Activated CD8-positive, alpha-beta T cell treated with anti-CD3 and anti-CD28 coated beads for 36 hours (primary cell): ENCODE results near the gene CFAP119. TPM values are rescaled to one million over a fixed set of nuclear protein-coding genes. Genes with fewer than 3 reads are reported as not detected.

Experiments used
- ATAC-seq: fragments of 200-7000 bp; cut with Tn5 transposase; one replicate; pipeline ENCODE4 v1.10.0; 2021; ENCODE audit warnings: mild to moderate bottlenecking, moderate library complexity
- CTCF ChIA-PET: fragments of 350-600 bp; sonication (Branson Sonifier 250); formaldehyde crosslinking; loops from one replicate; lab custom pipeline; 2021; ENCODE audit warnings: antibody characterized with exemption; lab: Charles Lee
- POLR2A ChIA-PET: fragments of 350-600 bp; sonication (Branson Sonifier 250); formaldehyde crosslinking; loops from one replicate; lab custom pipeline; 2021; ENCODE audit warnings: antibody characterized with exemption; lab: Charles Lee
- DNase-seq: peaks from one replicate; pipeline ENCODE4 v3.0.0-alpha.2; 2020
- H3K27ac Mint-ChIP-seq: one replicate; pipeline ENCODE4 v1.8.0; 2021; ENCODE audit warnings: mild to moderate bottlenecking, mixed read lengths
- H3K27me3 Mint-ChIP-seq: one replicate; pipeline ENCODE4 v1.8.0; 2021; ENCODE audit warnings: mixed read lengths
- H3K36me3 Mint-ChIP-seq: one replicate; pipeline ENCODE4 v1.8.0; 2021; ENCODE audit warnings: low read depth, mixed read lengths
- H3K4me1 Mint-ChIP-seq: one replicate; pipeline ENCODE4 v1.8.0; 2021; ENCODE audit warnings: low read depth, mixed read lengths
- H3K4me3 Mint-ChIP-seq: one replicate; pipeline ENCODE4 v1.8.0; 2021; ENCODE audit warnings: mild to moderate bottlenecking, moderate library complexity, mixed read lengths
- H3K9me3 Mint-ChIP-seq: one replicate; pipeline ENCODE4 v1.8.0; 2021; ENCODE audit warnings: mixed read lengths
- intact Hi-C: fragments of 100-400 bp; cut with micrococcal nuclease; formaldehyde crosslinking; loops from one replicate; pipeline ENCODE4 v1.10.0; 2022
- total RNA-seq, 2 experiments: library from RNA; stranded (reverse); gene quantifications; one replicate each; pipeline ENCODE4 v1.2.3, GENCODE V29; 2021
- TF ChIP-seq, protein P1 (sequence below): fragments of 200-600 bp; IDR thresholded peaks from one replicate; pipeline ENCODE4 v1.8.0; 2022; ENCODE audit warnings: antibody characterized with exemption, mild to moderate bottlenecking

Gene CFAP119
- total RNA-seq, 2 experiments from 2014 or later = 3.8 to 3.9 TPM

DNA sequence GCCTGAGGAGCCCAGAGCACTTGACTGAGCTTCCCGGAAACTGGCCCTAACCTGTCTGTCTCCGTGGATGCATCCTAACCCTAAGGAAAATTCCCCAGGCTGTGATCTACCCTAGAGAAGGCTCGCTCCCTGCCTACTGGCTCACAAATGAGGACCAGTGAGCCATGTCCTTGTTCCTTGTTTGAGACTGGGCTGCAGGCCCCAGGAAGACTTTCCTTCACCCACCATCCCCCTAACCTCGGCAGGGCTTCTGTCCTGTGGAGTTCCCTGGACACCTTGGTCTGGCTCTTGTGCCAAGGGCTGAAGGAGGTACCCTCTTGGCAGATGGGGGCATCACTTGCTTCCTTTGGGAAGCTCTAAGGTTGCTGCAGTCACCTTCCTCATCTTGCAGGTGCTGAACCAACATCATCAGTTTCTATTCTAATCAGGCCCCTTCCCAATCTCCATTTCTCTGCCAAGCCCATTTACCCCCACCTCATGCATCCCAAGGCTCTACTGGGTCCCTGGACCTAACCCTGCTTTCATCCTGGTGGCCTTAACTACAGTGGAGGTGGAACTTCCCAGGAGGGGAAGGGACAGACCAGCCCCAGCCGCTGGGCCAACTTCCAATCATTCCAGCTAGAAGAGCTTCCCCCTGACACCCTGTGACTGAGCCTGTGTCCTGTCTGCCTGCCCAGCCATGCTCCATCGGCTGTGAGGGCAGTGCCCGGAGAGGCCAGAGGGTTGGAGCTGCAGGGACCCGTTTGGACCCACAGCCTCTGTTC lies 12.7 kb upstream of the CFAP119 start:
- TF ChIP-seq, protein P1, sequence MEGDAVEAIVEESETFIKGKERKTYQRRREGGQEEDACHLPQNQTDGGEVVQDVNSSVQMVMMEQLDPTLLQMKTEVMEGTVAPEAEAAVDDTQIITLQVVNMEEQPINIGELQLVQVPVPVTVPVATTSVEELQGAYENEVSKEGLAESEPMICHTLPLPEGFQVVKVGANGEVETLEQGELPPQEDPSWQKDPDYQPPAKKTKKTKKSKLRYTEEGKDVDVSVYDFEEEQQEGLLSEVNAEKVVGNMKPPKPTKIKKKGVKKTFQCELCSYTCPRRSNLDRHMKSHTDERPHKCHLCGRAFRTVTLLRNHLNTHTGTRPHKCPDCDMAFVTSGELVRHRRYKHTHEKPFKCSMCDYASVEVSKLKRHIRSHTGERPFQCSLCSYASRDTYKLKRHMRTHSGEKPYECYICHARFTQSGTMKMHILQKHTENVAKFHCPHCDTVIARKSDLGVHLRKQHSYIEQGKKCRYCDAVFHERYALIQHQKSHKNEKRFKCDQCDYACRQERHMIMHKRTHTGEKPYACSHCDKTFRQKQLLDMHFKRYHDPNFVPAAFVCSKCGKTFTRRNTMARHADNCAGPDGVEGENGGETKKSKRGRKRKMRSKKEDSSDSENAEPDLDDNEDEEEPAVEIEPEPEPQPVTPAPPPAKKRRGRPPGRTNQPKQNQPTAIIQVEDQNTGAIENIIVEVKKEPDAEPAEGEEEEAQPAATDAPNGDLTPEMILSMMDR = no peak
- peak overlapping the region; percentile 55 for H3K27ac Mint-ChIP-seq
- intact Hi-C loops = no loop called here
- H3K4me3 Mint-ChIP-seq = peak overlapping the region; percentile 80
- no peaks in the 10 kb centered on the region for H3K9me3 Mint-ChIP-seq
- peaks cover 33% of the 10 kb centered on the region for H3K36me3 Mint-ChIP-seq
- CTCF ChIA-PET = interaction anchor here (0.6 to 1.4 kb wide), 3 partner anchors 40 to 959 kb away, joined by 3 to 5 read pairs (median 3); partner anchors contain the start of gene PAGR1
- ATAC-seq (peak; percentile 6), DNase-seq (no peak)
- POLR2A ChIA-PET = interaction anchor here (0.5 to 3.2 kb wide), 14 partner anchors 10 to 841 kb away, joined by 3 to 23 read pairs (median 4); partner anchors contain the start of genes CFAP119, PHKG2, RNF40 and ZNF629
- no peaks in the 10 kb centered on the region for H3K27me3 Mint-ChIP-seq
- peaks cover 22% of the 10 kb centered on the region for H3K4me1 Mint-ChIP-seq

DNA sequence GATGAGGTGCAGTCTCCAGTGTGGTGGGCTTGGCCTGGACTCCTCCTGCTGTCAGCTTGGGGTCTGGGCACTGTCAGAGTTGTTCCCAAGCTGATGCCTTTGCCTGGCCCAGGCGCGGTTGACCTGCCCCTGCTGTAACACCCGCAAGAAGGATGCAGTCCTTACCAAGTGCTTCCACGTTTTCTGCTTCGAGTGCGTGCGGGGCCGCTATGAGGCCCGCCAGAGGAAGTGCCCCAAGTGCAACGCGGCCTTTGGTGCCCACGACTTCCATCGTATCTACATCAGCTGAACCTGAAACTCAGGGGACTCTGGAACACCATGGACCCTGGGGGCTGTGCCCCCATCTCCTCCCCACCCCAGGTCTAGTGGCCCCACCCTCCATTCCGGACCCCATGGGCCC lies 12.0 kb upstream of the CFAP119 start:
- intact Hi-C loops = no loop called here
- Mint-ChIP-seq H3K27me3 (no peaks in the 10 kb centered on the region), H3K27ac (no peak overlapping the region), H3K4me1 (peaks cover 22% of the 10 kb centered on the region), H3K36me3 (peaks cover 36% of the 10 kb centered on the region), H3K9me3 (no peaks in the 10 kb centered on the region), H3K4me3 (no peak overlapping the region)
- ATAC-seq = no peak
- CTCF ChIA-PET = no interaction called here
- TF ChIP-seq, protein P1 = no peak
- no peak for DNase-seq
- POLR2A ChIA-PET = interaction anchor here (0.8 to 3.2 kb wide), 3 partner anchors 9 to 24 kb away, joined by 3 to 23 read pairs (median 6); partner anchors contain the start of gene RNF40

DNA sequence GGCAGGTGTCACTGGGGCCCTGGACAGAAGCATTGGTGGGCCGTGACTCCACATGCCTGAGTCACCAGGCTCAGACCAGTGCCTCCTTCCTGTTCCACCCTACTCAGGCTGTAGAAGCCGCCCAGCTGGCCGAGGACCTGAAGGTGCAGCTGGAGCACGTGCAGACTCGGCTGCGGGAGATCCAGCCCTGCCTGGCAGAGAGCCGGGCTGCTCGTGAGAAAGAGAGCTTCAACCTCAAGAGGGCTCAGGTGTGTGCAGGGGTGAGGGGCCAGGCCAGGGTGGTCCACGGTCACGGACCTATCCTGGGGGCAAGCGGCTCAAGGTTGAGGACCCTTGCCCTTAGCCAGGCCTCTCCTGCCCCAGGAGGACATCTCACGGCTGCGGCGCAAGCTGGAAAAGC lies 9.9 kb upstream of the CFAP119 start:
- ATAC-seq (no peak), DNase-seq (no peak)
- POLR2A ChIA-PET = interaction anchor here (0.5 to 1.4 kb wide), 5 partner anchors 12 to 404 kb away, joined by 3 to 6 read pairs (median 4); no protein-coding TSS in a partner anchor
- Mint-ChIP-seq H3K4me3 (no peak overlapping the region), H3K27me3 (no peaks in the 10 kb centered on the region), H3K4me1 (peaks cover 17% of the 10 kb centered on the region), H3K27ac (no peak overlapping the region), H3K9me3 (no peaks in the 10 kb centered on the region), H3K36me3 (peaks cover 44% of the 10 kb centered on the region)
- intact Hi-C loops = no loop called here
- TF ChIP-seq, protein P1 = no peak
- CTCF ChIA-PET = interaction anchor here (1.2 kb wide), 1 partner anchor 10 kb away, joined by 3 read pairs; no protein-coding TSS in a partner anchor

DNA sequence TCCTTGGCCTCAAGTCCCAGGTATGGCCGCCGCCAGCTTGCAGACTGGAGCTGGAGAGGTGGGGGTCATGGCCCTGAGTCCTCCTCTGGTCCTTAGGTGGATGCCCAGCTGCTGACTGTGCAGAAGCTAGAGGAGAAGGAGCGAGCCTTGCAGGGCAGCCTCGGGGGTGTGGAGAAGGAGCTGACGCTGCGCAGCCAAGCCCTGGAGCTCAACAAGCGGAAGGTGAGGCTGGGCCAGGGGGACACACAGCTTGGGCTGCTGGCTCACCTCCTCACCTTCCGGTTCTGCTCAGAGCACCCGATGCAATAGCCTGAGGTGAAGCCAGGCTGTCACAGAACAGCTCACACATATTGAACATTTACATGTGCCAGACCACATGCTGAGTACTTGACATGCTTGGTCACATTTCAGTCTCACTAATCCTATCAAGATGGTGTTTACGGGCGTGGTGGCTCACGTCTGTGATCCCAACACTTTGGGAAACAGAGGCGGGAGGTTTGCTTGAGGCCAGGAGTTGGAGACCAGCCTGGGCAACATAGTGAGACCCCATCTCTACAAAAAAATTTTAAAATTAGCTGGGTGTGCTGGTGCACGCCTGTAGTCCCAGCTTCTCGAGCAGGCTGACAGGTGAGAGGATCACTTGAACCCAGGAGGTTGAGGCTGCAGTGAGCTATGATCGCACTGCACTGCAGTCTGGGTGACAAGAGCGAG lies 7.7 kb upstream of the CFAP119 start:
- TF ChIP-seq, protein P1 = no peak
- ChIA-PET CTCF (interaction anchor here (1.4 kb wide), 2 partner anchors 8 to 45 kb away, joined by 3 to 6 read pairs; no protein-coding TSS in a partner anchor), POLR2A (interaction anchor here (1.1 to 1.3 kb wide), 3 partner anchors 13 to 46 kb away, joined by 3 to 7 read pairs (median 4); no protein-coding TSS in a partner anchor)
- no peak for DNase-seq
- H3K4me3 Mint-ChIP-seq = no peak overlapping the region
- H3K27ac Mint-ChIP-seq = no peak overlapping the region
- H3K36me3 Mint-ChIP-seq = peaks cover 52% of the 10 kb centered on the region
- H3K4me1 Mint-ChIP-seq = peaks cover 10% of the 10 kb centered on the region
- H3K27me3 Mint-ChIP-seq = no peaks in the 10 kb centered on the region
- H3K9me3 Mint-ChIP-seq = no peaks in the 10 kb centered on the region
- ATAC-seq = no peak
- intact Hi-C loops = loop anchor here (10.0 kb wide), 1 partner anchor 55 kb away; no protein-coding TSS in a partner anchor
